DOHH2 (cell line): ENCODE measurements around the gene SIGLEC7.

Source experiments
- H3F3A ChIP-seq: fragments of 200-600 bp; sonication (generic), shearing (Covaris generic); 2 replicates; pipeline ENCODE4 v1.6.0; 2016; ENCODE audit warnings: antibody characterized with exemption, mild to moderate bottlenecking; ENCODE audit not compliant: control insufficient read depth, insufficient read depth
- H3K27ac ChIP-seq: fragments of 200-600 bp; sonication (generic); 2 replicates; pipeline ENCODE4 v1.5.1; 2014; ENCODE audit warnings: low read depth, mild to moderate bottlenecking, low read length, moderate library complexity
- H3K27me3 ChIP-seq: fragments of 200-600 bp; sonication (generic); 2 replicates; pipeline ENCODE4 v1.6.1; 2014; ENCODE audit warnings: mild to moderate bottlenecking, low read length, mixed read lengths; ENCODE audit not compliant: control insufficient read depth
- H3K36me3 ChIP-seq: fragments of 200-600 bp; sonication (generic); 2 replicates; pipeline ENCODE4 v1.6.1; 2014; ENCODE audit warnings: mild to moderate bottlenecking, low read length, moderate library complexity, mixed read lengths; ENCODE audit not compliant: control insufficient read depth
- H3K4me1 ChIP-seq: fragments of 200-600 bp; sonication (generic); 2 replicates; pipeline ENCODE4 v1.6.1; 2014; ENCODE audit warnings: mild to moderate bottlenecking, low read length, mixed read lengths; ENCODE audit not compliant: control insufficient read depth
- H3K4me2 ChIP-seq: fragments of 200-600 bp; sonication (generic); 2 replicates; pipeline ENCODE4 v1.6.0; 2014; ENCODE audit warnings: mild to moderate bottlenecking, low read length, moderate library complexity
- H3K4me3 ChIP-seq: fragments of 200-600 bp; sonication (generic); 2 replicates; pipeline ENCODE4 v1.5.1; 2014; ENCODE audit warnings: mild to moderate bottlenecking, low read length, mixed read lengths
- H3K79me2 ChIP-seq: fragments of 200-600 bp; sonication (generic); 2 replicates; pipeline ENCODE4 v1.6.1; 2014; ENCODE audit warnings: mild to moderate bottlenecking, low read length, mixed read lengths; ENCODE audit not compliant: control insufficient read depth
- H3K9me2 ChIP-seq: fragments of 200-600 bp; sonication (generic); replicated peaks from 2 replicates; pipeline ENCODE4 v1.6.1; 2014; ENCODE audit warnings: mild to moderate bottlenecking, low read length, mixed read lengths; ENCODE audit not compliant: control insufficient read depth
- H3K9me3 ChIP-seq: fragments of 200-600 bp; sonication (generic); 2 replicates; pipeline ENCODE4 v1.6.1; 2014; ENCODE audit warnings: antibody characterized with exemption, low read length, mixed read lengths; ENCODE audit not compliant: control insufficient read depth, insufficient read depth
- H4K20me1 ChIP-seq: fragments of 200-600 bp; sonication (generic); 2 replicates; pipeline ENCODE4 v1.6.0; 2014; ENCODE audit warnings: low read depth, mild to moderate bottlenecking, antibody characterized with exemption, low read length, moderate library complexity; ENCODE audit not compliant: control insufficient read depth, insufficient read depth
- CTCF ChIP-seq: fragments of 200-600 bp; sonication (generic); IDR thresholded peaks from one replicate; pipeline ENCODE4 v1.5.1; 2014; ENCODE audit warnings: antibody characterized with exemption, mild to moderate bottlenecking, low read depth, low read length; ENCODE audit not compliant: poor library complexity, severe bottlenecking
- EZH2phosphoT487 ChIP-seq: fragments of 200-600 bp; sonication (generic); IDR thresholded peaks from 2 replicates; pipeline ENCODE4 v1.6.1; 2017; ENCODE audit warnings: borderline replicate concordance, mild to moderate bottlenecking, antibody characterized with exemption, low read length, moderate library complexity, mixed read lengths

Gene SIGLEC7

GRCh38 chr19:51161867-51162496 is 19.9 kb downstream of the SIGLEC7 start:
- no peaks in the 10 kb centered on the region for H3K36me3 ChIP-seq
- H3K4me3 ChIP-seq, result no peak overlapping the region
- H3K27me3 ChIP-seq, result peaks cover 16% of the 10 kb centered on the region
- no peaks in the 10 kb centered on the region for H3K79me2 ChIP-seq
- no peak overlapping the region for H3K4me2 ChIP-seq
- TF ChIP-seq EZH2phosphoT487 (no peak), CTCF (no peak)
- H4K20me1 ChIP-seq, result no peaks in the 10 kb centered on the region
- H3K27ac ChIP-seq, result no peak overlapping the region
- no peaks in the 10 kb centered on the region for H3F3A ChIP-seq
- H3K4me1 ChIP-seq, result peaks cover 24% of the 10 kb centered on the region
- H3K9me2 ChIP-seq, result no peaks in the 10 kb centered on the region
- H3K9me3 ChIP-seq, result no peaks in the 10 kb centered on the region

- H3K4me3 ChIP-seq, result no peak overlapping the region
- TF ChIP-seq EZH2phosphoT487 (no peak), CTCF (no peak)
- H3F3A ChIP-seq, result no peaks in the 10 kb centered on the region
- no peaks in the 10 kb centered on the region for H3K9me3 ChIP-seq
- no peaks in the 10 kb centered on the region for H3K9me2 ChIP-seq
- peaks cover 15% of the 10 kb centered on the region for H3K27me3 ChIP-seq
- H3K27ac ChIP-seq, result no peak overlapping the region
- no peak overlapping the region for H3K4me2 ChIP-seq
- H3K79me2 ChIP-seq, result no peaks in the 10 kb centered on the region
- peaks cover 30% of the 10 kb centered on the region for H3K4me1 ChIP-seq
- no peaks in the 10 kb centered on the region for H3K36me3 ChIP-seq
- no peaks in the 10 kb centered on the region for H4K20me1 ChIP-seq
These were observed 21.2 kb downstream of the SIGLEC7 start for GRCh38 chr19:51163257-51163656.

- Histone ChIP-seq H3K9me2 (no peaks in the 10 kb centered on the region), H3K4me3 (no peak overlapping the region), H3K36me3 (no peaks in the 10 kb centered on the region), H3F3A (no peaks in the 10 kb centered on the region), H3K4me1 (peaks cover 22% of the 10 kb centered on the region), H3K9me3 (no peaks in the 10 kb centered on the region), H3K27ac (no peak overlapping the region), H3K27me3 (peaks cover 15% of the 10 kb centered on the region), H4K20me1 (no peaks in the 10 kb centered on the region), H3K79me2 (no peaks in the 10 kb centered on the region), H3K4me2 (no peak overlapping the region)
- TF ChIP-seq CTCF, result no peak
- TF ChIP-seq EZH2phosphoT487, result no peak
These were observed 22.1 kb downstream of the SIGLEC7 start for GRCh38 chr19:51164215-51164614.
